Muscle layer of colon (tissue), 2 donors: ENCODE data around the gene FRAS1.
"Not testable (repeated sequence)": the region's sequence is repeated elsewhere in the genome, so short reads cannot be mapped to it uniquely, and the experiment has no call there.

Experiments used
- H3K27ac ChIP-seq: one replicate; pipeline ENCODE4 v1.7.0; 2013; ENCODE audit warnings: low read depth, mild to moderate bottlenecking, low read length, moderate library complexity
- H3K27me3 ChIP-seq, 2 donors: one replicate each; pipeline ENCODE4 v1.7.0; 2013; ENCODE audit warnings: low read length in 2 of 2, mild to moderate bottlenecking in 2 of 2; ENCODE audit not compliant: insufficient read depth in 2 of 2, control insufficient read depth in 1 of 2
- H3K36me3 ChIP-seq: one replicate; pipeline ENCODE4 v1.7.0; 2013; ENCODE audit warnings: mild to moderate bottlenecking, low read length; ENCODE audit not compliant: insufficient read depth
- H3K4me1 ChIP-seq: one replicate; pipeline ENCODE4 v1.7.0; 2013; ENCODE audit warnings: mild to moderate bottlenecking, low read length; ENCODE audit not compliant: insufficient read depth
- H3K4me3 ChIP-seq, 2 donors: one replicate each; pipeline ENCODE4 v1.7.0; 2013; ENCODE audit warnings: low read length in 2 of 2, low read depth in 1 of 2, mild to moderate bottlenecking in 1 of 2, moderate library complexity in 1 of 2
- H3K9ac ChIP-seq: one replicate; pipeline ENCODE4 v1.7.0; 2013; ENCODE audit warnings: low read length
- H3K9me3 ChIP-seq: one replicate; pipeline ENCODE4 v1.7.0; 2013; ENCODE audit warnings: mild to moderate bottlenecking, low read length
- donor health status: abdominal sarcoma.
- donor health status: Adenocarcinoma of cecum.

FRAS1 gene

GRCh38 chr4:78081541-78081940 lies 24.4 kb downstream of the FRAS1 start:
- no peaks in the 10 kb centered on the region for H3K36me3 ChIP-seq
- no peaks in the 10 kb centered on the region for H3K4me1 ChIP-seq
- H3K9ac ChIP-seq = no peak overlapping the region
- no peak overlapping the region for H3K4me3 ChIP-seq
- no peak overlapping the region for H3K27ac ChIP-seq
- no peaks in the 10 kb centered on the region for H3K27me3 ChIP-seq
- no peaks in the 10 kb centered on the region for H3K9me3 ChIP-seq

- no peaks in the 10 kb centered on the region for H3K9me3 ChIP-seq
- H3K4me3 ChIP-seq = no peak overlapping the region
- no peak overlapping the region for H3K9ac ChIP-seq
- H3K36me3 ChIP-seq = no peaks in the 10 kb centered on the region
- no peak overlapping the region for H3K27ac ChIP-seq
- no peaks in the 10 kb centered on the region for H3K27me3 ChIP-seq
- no peaks in the 10 kb centered on the region for H3K4me1 ChIP-seq
These were observed 25.9 kb downstream of the FRAS1 start for GRCh38 chr4:78083035-78083434.

- Histone ChIP-seq H3K27ac (no peak overlapping the region), H3K9me3 (no peaks in the 10 kb centered on the region), H3K27me3 (no peaks in the 10 kb centered on the region), H3K36me3 (no peaks in the 10 kb centered on the region), H3K4me3 (no peak overlapping the region), H3K9ac (no peak overlapping the region), H3K4me1 (no peaks in the 10 kb centered on the region)
These were observed 34.4 kb downstream of the FRAS1 start for GRCh38 chr4:78091534-78091933.

DNA sequence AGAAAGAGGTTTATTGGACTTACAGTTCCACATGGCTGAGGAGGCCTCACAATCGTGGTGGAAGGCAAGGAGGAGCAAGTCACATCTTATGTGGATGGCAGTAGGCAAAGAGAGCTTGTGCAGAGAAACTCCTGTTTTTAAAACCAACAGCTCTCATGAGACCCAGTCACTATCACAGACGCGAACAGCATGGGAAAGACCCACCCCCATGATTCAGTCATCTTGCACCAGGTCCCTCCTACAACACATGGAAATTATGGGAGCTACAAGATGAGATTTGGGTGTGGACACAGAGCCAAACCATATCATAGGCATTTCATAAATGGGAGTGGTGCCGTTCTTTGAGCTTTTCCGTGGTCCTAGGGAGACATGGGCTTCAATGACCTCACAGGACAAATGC lies 35.2 kb downstream of the FRAS1 start:
- not testable (repeated sequence) for H3K27ac ChIP-seq, H3K4me3 ChIP-seq, H3K9ac ChIP-seq, H3K9me3 ChIP-seq, H3K36me3 ChIP-seq, H3K27me3 ChIP-seq, H3K4me1 ChIP-seq

DNA sequence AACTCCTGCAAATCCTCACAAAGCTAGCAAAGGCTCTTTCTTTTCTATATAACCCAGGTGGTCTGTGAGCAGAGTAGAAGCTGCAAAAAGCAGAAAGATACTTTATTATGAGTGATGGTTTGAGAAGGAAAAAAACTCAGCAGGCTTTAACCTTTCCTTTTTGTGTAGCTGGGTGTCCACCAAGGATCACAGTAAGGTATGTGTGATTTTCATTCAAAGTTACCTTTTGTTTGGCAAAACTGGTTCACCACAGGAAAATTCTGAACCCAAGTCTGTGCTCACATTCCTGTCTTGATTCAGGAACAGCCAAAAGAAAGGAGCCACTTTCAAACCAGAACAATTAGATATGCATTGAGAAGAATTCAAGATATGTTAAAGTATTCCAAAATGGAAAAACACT lies 35.7 kb downstream of the FRAS1 start:
- Histone ChIP-seq H3K9me3 (no peaks in the 10 kb centered on the region), H3K4me1 (no peaks in the 10 kb centered on the region), H3K9ac (no peak overlapping the region), H3K27ac (no peak overlapping the region), H3K27me3 (no peaks in the 10 kb centered on the region), H3K4me3 (no peak overlapping the region), H3K36me3 (no peaks in the 10 kb centered on the region)

DNA sequence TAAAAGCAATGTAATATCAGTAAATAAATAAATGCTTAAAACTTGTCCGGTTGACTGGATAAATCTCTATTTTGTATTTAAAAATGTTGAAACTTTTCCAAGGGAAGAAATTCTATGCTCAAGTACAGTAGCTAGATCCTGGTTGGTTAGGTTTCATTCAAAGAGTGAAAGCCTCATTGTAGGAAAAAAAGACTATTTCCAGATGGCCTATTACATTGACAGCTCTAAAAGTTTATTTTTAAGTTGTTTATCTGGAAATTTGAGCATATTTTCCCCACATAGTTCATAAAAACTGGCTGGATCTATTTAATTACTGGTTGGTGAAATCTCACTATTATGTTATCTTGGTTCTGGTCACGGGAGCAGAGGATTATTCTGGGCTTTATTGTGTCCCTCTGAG lies 38.0 kb downstream of the FRAS1 start:
- Histone ChIP-seq H3K9ac (no peak overlapping the region), H3K4me1 (no peaks in the 10 kb centered on the region), H3K4me3 (no peak overlapping the region), H3K36me3 (no peaks in the 10 kb centered on the region), H3K27ac (no peak overlapping the region), H3K9me3 (no peaks in the 10 kb centered on the region), H3K27me3 (no peaks in the 10 kb centered on the region)

GRCh38 chr4:78099058-78099457 lies 41.9 kb downstream of the FRAS1 start:
- no peak overlapping the region for H3K4me3 ChIP-seq
- no peaks in the 10 kb centered on the region for H3K9me3 ChIP-seq
- H3K36me3 ChIP-seq = no peaks in the 10 kb centered on the region
- H3K27ac ChIP-seq = no peak overlapping the region
- no peaks in the 10 kb centered on the region for H3K27me3 ChIP-seq
- H3K4me1 ChIP-seq = no peaks in the 10 kb centered on the region
- H3K9ac ChIP-seq = no peak overlapping the region

DNA sequence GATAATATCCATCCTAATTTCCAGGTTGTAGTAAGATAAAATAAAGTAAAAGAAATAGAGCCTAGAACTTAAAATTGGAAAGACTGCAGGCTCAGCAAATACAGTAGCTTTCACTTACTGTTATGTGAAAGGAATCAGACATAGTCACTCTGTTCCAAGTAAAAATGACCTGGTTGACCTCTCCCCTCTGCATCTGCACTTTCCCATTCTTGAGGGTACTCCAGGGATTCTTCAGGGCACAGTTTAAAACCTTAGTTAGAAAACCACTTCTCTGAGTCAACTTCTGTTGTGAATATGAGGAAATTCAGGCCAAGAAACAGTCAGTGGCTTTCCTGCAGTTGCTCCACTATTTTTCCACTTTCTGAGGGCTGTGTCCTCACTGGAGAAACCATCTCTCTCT lies 42.9 kb downstream of the FRAS1 start:
- H3K27me3 ChIP-seq = no peaks in the 10 kb centered on the region
- no peaks in the 10 kb centered on the region for H3K4me1 ChIP-seq
- H3K36me3 ChIP-seq = no peaks in the 10 kb centered on the region
- H3K9ac ChIP-seq = no peak overlapping the region
- H3K9me3 ChIP-seq = no peaks in the 10 kb centered on the region
- H3K4me3 ChIP-seq = no peak overlapping the region
- H3K27ac ChIP-seq = no peak overlapping the region

- no peak overlapping the region for H3K27ac ChIP-seq
- H3K4me3 ChIP-seq = no peak overlapping the region
- H3K9ac ChIP-seq = no peak overlapping the region
- no peaks in the 10 kb centered on the region for H3K36me3 ChIP-seq
- no peaks in the 10 kb centered on the region for H3K9me3 ChIP-seq
- no peaks in the 10 kb centered on the region for H3K27me3 ChIP-seq
- no peaks in the 10 kb centered on the region for H3K4me1 ChIP-seq
These were observed 62.6 kb downstream of the FRAS1 start for GRCh38 chr4:78119698-78120097.

DNA sequence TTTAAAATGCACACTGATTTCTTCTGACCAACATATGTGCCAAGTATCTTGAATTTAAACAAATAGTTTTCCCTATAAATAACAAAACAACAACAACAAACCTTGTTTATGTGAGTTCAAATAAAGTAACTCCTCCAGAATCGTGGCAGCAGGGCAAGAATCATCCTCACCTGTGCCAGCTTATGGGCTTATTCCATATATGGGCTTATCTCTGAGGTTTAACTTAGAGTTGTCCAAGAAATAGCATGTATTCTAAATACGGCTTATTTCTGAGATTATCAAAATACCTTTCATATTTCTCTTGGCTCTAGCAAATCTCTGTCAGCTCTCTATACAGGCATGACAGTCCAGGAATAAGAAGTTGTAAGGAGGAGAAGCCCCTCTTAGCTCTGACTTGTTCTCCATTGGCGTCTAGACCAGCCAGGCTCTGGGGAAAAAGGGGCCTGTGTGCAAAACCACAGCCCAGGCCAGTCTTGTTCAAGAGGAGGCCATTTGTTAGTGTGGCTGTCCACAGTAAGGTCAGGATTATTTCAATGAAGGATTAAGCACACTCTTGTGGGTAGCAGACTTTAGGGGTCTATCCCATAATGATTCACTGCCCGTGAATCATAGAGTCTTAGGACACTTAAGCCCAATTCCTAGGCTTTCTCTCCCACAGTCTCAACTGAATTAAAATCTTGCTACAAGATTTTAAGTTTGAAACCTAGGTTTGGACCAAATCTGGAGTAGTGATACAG lies 63.2 kb downstream of the FRAS1 start:
- H3K9ac ChIP-seq = no peak overlapping the region
- no peaks in the 10 kb centered on the region for H3K27me3 ChIP-seq
- no peaks in the 10 kb centered on the region for H3K9me3 ChIP-seq
- H3K4me1 ChIP-seq = no peaks in the 10 kb centered on the region
- H3K36me3 ChIP-seq = no peaks in the 10 kb centered on the region
- H3K4me3 ChIP-seq = no peak overlapping the region
- no peak overlapping the region for H3K27ac ChIP-seq

DNA sequence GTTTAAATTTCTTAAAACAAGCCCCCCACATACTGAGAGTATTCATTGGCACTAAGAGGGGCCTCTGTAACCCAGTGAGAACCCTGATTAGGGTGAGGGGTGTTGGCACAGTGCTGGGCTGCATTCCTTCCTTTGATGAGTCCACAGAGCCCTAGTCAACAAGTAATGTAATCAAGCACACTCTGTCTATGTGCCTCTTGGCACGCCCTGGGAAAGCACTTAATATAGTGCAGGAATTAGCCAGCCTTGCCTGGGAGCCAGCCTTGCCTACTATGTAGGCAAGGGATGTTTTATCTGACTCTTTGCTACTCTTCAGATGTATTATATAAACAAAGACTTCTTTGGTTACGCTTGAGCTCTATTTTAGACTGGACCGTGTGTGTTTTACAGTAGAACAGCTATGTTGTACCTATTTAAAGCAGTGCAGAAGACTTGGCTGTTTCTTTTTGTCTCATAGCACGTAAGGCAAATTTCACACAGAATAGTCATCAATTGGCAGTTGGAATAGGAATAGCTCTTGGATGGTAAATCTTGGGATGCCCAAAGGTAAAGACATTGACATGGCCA lies 64.3 kb downstream of the FRAS1 start:
- Histone ChIP-seq H3K9ac (no peak overlapping the region), H3K27ac (no peak overlapping the region), H3K36me3 (no peaks in the 10 kb centered on the region), H3K4me3 (no peak overlapping the region), H3K27me3 (no peaks in the 10 kb centered on the region), H3K4me1 (no peaks in the 10 kb centered on the region), H3K9me3 (no peaks in the 10 kb centered on the region)

GRCh38 chr4:78125834-78126331 lies 68.8 kb downstream of the FRAS1 start:
- not testable (repeated sequence) for H3K4me3 ChIP-seq, H3K4me1 ChIP-seq, H3K36me3 ChIP-seq, H3K27ac ChIP-seq, H3K9me3 ChIP-seq, H3K27me3 ChIP-seq, H3K9ac ChIP-seq
